T-helper 2 cell (primary cell): ENCODE data around the gene ZNF678.
"Not testable (repeated sequence)": the region's sequence is repeated elsewhere in the genome, so short reads cannot be mapped to it uniquely, and the experiment has no call there.

ENCODE experiments used
- DNase-seq, 5 experiments: peaks; one replicate each; pipeline versions ENCODE4 v3.0.0 to v3.0.0-alpha.2; 2012 to 2022

ZNF678 gene

GRCh38 chr1:227551881-227552280 is 11.5 kb upstream of the ZNF678 start:
- DNase-seq = not testable (repeated sequence)

GRCh38 chr1:227556288-227556687 is 7.1 kb upstream of the ZNF678 start:
- no peak for DNase-seq

DNA sequence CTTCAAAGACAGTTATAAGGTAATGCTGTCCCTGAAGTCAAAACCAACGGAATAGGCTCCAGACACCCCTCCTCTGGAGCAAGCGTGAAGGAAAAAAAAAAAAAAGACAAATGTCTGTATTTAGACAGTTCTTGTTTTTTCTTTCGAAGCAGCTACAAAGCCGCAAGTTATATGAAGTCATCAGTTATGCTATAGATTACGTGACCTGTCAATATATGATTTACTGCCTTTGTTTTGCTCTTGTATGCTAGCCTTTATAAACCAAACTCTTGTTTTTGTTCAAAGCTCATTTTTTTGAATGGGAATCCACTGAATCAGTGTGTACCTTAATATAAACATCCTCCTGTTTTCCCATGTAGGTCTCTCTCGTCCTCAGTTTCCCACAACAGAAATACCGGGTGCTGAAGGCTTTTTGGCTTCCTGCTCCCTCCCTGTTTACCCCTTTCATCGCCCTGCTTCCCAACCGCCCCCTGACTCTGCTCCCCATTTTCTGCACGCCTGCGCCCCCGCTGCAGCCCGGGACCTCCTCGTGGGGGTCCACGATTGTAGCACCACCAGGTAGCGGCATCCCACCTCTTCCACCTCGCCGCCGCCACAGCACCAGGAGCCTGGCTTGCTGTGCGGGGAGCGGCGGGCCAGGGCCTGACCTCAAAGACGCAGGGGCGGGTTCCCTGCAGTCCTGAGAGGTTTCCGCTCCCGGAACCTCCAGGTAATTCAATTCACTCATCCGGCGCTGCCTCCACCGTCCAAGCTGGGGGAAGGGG is 5.2 kb upstream of the ZNF678 start:
- DNase-seq = no peak

- DNase-seq = no peak
Measured at GRCh38 chr1:227558732-227559262, 4.6 kb upstream of the ZNF678 start.

GRCh38 chr1:227559499-227559898 is 3.9 kb upstream of the ZNF678 start:
- no peak for DNase-seq

- no peak for DNase-seq
Measured at GRCh38 chr1:227559926-227560325, 3.4 kb upstream of the ZNF678 start.

DNA sequence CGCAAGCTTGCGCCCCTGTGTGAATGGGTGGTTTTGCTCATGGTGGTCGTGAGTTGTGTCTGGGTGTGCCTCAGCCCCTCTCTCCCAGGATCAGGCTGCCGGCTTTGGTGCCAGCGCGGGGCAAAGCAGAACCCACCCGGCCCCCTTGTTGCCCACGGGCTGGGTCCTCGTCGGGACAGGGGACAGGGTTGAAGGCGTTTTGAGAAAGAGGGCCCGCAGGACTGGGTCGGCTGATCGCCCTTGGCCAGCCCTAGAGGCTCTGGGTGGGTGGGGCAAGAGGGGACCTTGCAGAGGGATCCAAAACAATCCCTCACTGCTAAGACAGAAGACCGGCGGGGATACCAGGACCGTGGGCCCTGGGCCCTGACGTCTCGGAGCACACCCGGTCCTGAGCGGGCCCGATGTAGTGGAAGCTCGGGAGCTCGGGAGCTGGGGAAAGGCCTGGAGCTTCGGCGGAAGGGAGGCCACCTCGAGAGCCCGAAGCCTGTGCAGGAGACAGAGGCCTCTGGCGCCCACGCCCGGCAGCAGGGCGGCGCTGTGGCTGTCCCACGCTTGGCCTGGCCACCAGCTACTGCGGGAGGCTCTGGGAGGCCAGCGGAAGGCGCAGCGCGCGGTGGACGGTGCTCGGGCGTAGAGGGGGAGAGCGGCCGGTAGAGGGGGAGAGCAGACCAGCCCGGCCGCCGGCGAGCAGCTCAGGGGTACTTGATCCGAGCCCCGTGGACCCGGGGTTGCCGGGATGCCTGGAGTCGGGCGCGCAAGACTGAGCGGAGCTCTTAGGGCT is 2.8 kb upstream of the ZNF678 start:
- no peak for DNase-seq

DNA sequence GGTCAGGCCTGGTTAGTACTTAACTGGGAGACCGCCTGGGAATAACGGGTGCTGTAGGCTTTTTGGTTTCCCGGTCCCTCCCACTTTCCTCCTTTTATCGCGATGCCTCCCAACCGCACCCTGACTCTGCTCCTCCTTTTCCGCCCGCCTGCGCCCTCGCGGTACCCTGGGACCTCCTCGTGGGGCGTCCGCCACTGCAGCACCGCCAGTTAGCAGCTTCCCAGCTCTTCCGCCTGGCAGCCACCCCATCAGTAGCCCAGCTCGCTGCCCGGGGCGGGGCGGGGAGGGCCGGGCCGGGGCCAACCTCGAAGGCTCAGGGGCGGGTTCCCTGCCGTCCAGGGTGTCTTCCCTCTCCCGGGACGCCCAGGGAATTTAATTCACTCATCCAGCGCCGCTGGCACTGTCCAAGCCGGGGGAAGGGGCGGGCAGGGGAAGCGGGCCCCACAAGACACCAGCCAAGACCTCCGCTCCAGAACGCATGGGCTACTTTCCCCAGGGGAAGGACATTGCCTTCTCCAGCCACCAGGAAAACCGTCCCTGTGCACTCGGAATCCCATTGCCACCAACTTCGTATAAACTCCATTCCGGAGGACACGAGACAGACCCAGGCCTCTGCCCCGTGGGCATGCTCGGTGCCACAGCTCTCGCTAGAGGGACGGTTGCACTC is 2.0 kb upstream of the ZNF678 start:
- no peak for DNase-seq

DNA sequence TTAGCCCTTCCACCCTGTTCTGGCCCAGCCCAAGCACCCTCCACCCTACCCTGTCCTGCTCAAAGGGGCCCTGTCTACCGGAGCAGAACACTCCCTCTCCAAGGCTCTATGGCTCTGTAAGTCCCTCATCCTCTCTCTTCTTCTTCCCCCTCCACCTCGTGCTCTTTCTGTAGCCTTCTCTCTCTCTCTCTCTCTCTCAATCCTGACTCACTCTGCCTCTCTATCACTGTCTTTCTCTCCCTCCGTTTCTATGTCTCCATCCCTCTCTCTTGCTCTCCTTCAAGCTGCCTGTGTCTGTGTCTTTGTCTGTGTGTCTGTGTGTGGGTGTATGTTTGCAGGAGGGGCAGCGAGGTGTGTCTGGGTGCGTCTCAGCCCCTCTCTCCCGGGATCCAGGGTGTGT is 1.3 kb upstream of the ZNF678 start:
- DNase-seq = no peak

- no peak for DNase-seq
Measured at GRCh38 chr1:227562933-227563323, 428 bp upstream of the ZNF678 start.

DNA sequence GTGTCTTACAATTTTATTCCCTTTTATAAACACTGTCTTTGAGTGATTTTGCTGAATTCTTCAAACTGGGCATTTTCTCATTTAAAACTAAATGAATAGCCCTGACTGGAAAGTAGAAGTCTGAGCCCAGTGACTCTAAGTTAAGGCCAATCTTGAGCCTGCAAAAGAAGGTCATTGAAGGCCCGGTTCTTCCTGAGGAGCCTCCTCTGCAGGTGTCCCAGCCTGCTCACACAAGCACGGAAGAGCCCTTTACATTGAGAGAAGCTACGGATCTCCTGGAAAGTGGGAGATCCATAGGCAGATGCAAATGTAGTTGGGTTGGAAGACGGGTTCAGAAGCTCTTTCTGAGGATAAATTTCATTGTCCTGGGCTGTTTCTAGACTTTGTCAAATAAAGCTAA is 3.9 kb downstream of the ZNF678 start:
- no peak for DNase-seq

- DNase-seq = no peak
Measured at GRCh38 chr1:227568593-227568992, 5.2 kb downstream of the ZNF678 start.

DNA sequence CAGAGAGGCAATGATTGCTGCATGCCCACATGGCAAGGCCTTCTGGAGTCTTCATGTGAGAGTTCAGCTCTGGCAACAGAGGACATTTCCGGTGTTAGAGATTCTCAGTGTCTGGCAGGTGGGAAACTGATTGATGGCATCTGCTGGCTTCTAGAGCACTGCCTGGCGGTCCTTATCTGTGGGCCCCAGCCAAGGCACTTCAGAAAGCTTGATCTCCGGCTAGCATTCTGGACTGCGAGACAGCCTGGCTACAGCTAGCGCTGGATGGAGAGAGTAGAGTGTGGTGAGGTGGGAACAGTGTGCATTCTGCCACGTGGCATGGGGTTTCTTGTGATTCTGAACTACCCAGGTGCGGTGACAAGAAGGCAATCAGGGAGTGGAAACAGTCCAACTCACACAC is 9.4 kb downstream of the ZNF678 start:
- DNase-seq = no peak

DNA sequence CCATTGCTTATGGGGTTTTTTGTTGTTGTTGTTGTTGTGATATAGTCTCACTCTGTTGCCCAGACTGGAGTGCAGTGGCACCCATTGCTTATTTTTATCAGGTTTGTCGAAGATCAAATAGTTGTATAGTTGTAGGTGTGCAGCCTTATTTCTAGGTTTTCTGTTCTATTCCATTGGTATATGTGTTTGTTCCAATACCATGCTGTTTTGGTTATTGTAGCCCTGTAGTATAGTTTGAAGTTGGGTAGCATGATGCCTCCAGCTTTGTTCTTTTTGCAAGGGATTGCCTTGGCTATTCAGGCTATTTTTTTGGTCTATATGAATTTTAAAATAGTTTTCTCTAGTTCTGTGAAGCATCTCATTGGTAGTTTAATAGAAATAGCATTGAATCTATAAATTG is 11.6 kb downstream of the ZNF678 start:
- no peak for DNase-seq

DNA sequence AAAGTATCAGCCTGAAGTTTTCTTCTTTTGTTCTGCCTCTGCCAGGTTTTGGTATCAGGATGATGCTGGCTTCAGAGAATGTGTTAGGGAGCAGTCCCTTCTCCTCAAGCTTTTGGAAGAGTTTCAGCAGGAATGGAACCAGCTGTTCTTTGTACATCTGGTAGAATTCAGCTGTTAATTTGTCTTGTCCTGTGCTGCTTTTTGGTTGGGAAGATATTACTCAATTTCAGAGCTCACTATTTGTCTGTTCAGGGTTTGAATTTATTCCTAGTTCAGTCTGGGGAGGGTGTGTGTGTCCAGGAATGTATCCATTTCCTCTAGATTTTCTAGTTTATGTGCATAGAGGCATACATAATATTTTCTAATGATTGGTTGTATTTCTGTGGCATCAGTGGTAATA is 12.8 kb downstream of the ZNF678 start:
- DNase-seq = no peak

- no peak for DNase-seq
Measured at GRCh38 chr1:227577500-227577899, 14.1 kb downstream of the ZNF678 start.

DNA sequence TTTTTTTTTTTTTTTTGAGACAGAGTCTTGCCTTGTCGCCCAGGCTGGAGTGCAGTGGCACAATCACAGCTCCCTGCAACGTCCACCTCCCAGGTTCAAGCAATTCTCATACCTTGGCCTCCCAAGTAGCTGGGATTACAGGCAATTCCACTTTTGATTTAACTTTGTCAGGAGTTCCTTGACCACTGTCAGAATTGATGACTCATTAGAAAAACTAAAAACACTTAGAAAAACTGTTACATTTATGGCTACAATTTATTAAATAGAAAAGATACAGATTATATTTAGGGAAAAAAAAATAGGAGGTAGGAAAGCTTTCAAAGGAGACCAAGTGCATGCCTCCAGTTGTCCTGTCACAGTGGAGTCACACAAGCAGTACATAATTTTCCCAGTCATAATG is 20.0 kb downstream of the ZNF678 start:
- DNase-seq = no peak

DNA sequence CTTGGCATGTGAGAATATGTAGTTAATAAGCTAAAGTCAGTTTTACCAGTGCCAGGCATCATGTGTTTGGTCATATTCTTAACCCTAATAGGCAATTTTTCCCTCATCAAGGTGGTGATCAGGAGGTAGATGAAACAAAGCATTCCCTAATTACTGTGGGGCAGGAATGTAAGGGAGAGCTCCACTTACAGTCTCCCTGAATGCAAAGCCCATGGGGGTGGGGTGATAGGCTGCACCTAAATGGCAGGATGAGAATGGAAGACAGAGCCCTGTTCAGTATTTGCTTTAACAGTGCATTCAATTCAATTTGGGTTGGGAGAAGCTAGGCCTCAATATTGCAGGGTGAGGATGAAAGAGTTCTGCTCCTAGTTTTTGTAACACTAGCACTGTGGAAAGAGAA is 23.4 kb downstream of the ZNF678 start:
- no peak for DNase-seq

GRCh38 chr1:227587968-227588367 is 24.6 kb downstream of the ZNF678 start:
- no peak for DNase-seq

- not testable (repeated sequence) for DNase-seq
Measured at GRCh38 chr1:227588769-227589168, 25.4 kb downstream of the ZNF678 start.

- not testable (repeated sequence) for DNase-seq
Measured at GRCh38 chr1:227589777-227590176, 26.4 kb downstream of the ZNF678 start.

DNA sequence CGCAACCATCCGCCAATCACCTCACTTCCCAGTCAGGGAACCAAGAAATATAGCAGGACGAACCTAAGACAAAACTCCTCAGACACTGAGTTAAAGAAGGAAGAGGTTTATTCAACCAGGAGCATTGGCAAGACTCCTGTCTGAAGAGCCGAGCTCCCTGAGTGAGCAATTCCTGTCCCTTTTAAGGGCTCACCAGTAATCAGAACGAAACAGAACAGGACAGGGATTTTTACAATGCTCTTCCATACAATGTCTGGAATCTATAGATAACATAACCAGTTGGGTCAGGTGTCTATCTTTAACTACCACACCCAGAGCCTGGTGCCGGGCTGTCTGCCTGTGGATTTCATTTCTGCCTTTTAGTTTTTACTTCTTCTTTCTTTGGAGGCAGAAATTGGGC is 32.9 kb downstream of the ZNF678 start:
- DNase-seq = not testable (repeated sequence)

DNA sequence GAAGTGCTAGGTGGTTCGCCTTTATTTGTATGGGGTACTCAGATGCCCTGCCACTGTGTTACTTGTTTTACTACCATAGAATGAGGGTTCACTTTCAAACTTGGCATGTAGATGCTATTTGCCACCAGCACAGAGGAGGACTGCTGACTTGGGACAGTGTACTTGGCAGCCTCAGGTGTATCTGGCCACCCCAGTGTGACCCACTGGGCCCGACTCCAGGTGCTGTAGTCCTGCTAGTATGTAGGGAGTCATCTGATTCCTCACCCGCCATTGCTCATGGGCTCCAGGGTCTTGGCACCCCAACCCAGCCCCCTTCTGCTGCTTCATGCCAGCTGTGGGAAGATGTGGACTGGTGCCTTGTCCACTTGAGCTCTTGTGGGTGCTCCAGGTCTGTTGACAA is 40.0 kb downstream of the ZNF678 start:
- DNase-seq = no peak

DNA sequence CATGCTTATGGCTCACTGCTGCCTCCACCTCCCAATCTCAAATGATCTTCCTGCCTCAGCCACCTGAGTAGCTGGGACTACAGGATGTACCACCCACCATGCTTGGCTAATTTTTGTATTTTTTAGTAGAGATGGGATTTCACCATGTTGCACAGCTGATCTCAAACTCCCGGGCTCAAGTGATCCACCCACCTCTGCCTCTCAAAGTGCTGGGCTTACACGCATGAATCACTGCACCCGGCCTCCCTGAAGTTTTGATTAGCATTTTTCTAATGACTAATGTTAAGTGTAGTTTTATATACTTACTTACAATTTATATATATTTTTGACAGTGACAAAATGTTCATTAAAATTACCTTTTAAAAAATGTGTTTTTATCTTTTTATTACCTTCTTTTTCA is 41.1 kb downstream of the ZNF678 start:
- no peak for DNase-seq
